GM23248 (cell line): ENCODE data around the gene TES. TPM values are rescaled to one million over a fixed set of nuclear protein-coding genes. Genes with fewer than 3 reads are reported as not detected.
A peak's percentile ranks its signal among the peaks of the same experiment; 100 is the strongest.

ENCODE experiments used
- DNase-seq: peaks from one replicate; pipeline ENCODE4 v3.0.0-alpha.2; 2015
- H2AFZ ChIP-seq: fragments of 200-600 bp; sonication (generic); 2 replicates; pipeline ENCODE4 v1.6.1; 2016; ENCODE audit warnings: antibody characterized with exemption
- H3F3A ChIP-seq: fragments of 200-600 bp; sonication (generic); 2 replicates; pipeline ENCODE4 v1.6.1; 2016; ENCODE audit warnings: mild to moderate bottlenecking, antibody characterized with exemption, mixed run types; ENCODE audit not compliant: insufficient read depth
- H3K27ac ChIP-seq: fragments of 200-600 bp; sonication (generic); 2 replicates; pipeline ENCODE4 v1.5.1; 2016; ENCODE audit warnings: mild to moderate bottlenecking
- H3K27me3 ChIP-seq: fragments of 200-600 bp; sonication (generic); replicated peaks from 2 replicates; pipeline ENCODE4 v1.6.1; 2016; ENCODE audit warnings: mild to moderate bottlenecking; ENCODE audit not compliant: insufficient read depth
- H3K36me3 ChIP-seq: fragments of 200-600 bp; sonication (generic); 2 replicates; pipeline ENCODE4 v1.6.1; 2016; ENCODE audit warnings: low read depth, mild to moderate bottlenecking
- H3K4me1 ChIP-seq: fragments of 200-600 bp; sonication (generic); 2 replicates; pipeline ENCODE4 v1.6.1; 2016; ENCODE audit warnings: mild to moderate bottlenecking; ENCODE audit not compliant: insufficient read depth
- H3K4me2 ChIP-seq: fragments of 200-600 bp; sonication (generic); one replicate; pipeline ENCODE4 v1.6.1; 2016; ENCODE audit warnings: mild to moderate bottlenecking; ENCODE audit not compliant: unreplicated experiment
- H3K4me3 ChIP-seq: fragments of 200-600 bp; sonication (generic); 2 replicates; pipeline ENCODE4 v1.5.1; 2016; ENCODE audit warnings: mild to moderate bottlenecking
- H3K79me2 ChIP-seq: fragments of 200-600 bp; sonication (generic); 2 replicates; pipeline ENCODE4 v1.6.1; 2016; ENCODE audit warnings: mild to moderate bottlenecking; ENCODE audit not compliant: insufficient read depth
- H3K9ac ChIP-seq: fragments of 200-600 bp; sonication (generic); 2 replicates; pipeline ENCODE4 v1.6.1; 2016; ENCODE audit warnings: mild to moderate bottlenecking
- H3K9me2 ChIP-seq: fragments of 200-600 bp; sonication (generic); 2 replicates; pipeline ENCODE4 v1.6.1; 2016; ENCODE audit warnings: mixed run types, mild to moderate bottlenecking, moderate library complexity; ENCODE audit not compliant: insufficient read depth
- H3K9me3 ChIP-seq: fragments of 200-600 bp; sonication (generic); one replicate; pipeline ENCODE4 v1.6.1; 2017; ENCODE audit warnings: low read depth
- H4K20me1 ChIP-seq: fragments of 200-600 bp; sonication (generic); 2 replicates; pipeline ENCODE4 v1.6.0; 2016; ENCODE audit not compliant: insufficient read depth
- EZH2 ChIP-seq: fragments of 200-600 bp; sonication (generic); IDR thresholded peaks from 2 replicates; pipeline ENCODE4 v1.6.1; 2018; ENCODE audit warnings: antibody characterized with exemption, mild to moderate bottlenecking; ENCODE audit not compliant: insufficient read depth, poor library complexity, severe bottlenecking
- EZH2phosphoT487 ChIP-seq: fragments of 200-600 bp; sonication (generic); IDR thresholded peaks from 2 replicates; pipeline ENCODE4 v1.6.1; 2018; ENCODE audit warnings: antibody characterized with exemption, moderate library complexity, mild to moderate bottlenecking, low read depth; ENCODE audit not compliant: insufficient read depth
- WGBS, 2 experiments: methylation state at CpG; one replicate each; pipeline ENCODE4 v1.1.6; 2015 to 2017; ENCODE audit warnings: low lambda C conversion rate in 2 of 2, low coverage in 1 of 2; ENCODE audit errors: missing lambda C conversion rate in 2 of 2; 5-methylcytosine and 5-hydroxymethylcytosine counted together
- in situ Hi-C: fragments of 300-500 bp; cut with MboI; formaldehyde crosslinking; loops from 2 replicates; pipeline ENCODE4 v1.15.0; 2020
- polyA plus RNA-seq: library from polyadenylated mRNA; unstranded; fragments of >200 nt; fragmentation: Nextera tagmentation; extraction: Ambion mirVana; gene quantifications from 2 replicates; pipeline ENCODE4 v1.2.1, GENCODE V29; 2016
- total RNA-seq: library from RNA; depleted of rRNA; stranded (reverse); fragments of >200 nt; shearing (Covaris generic); gene quantifications from 2 replicates; pipeline ENCODE4 v1.2.3, GENCODE V29; 2014

Gene TES
- total and polyA plus RNA-seq, 2 experiments from 2014 or later, result 32.5 to 41.5 TPM

GRCh38 chr7:116164552-116165306 is 45.6 kb upstream of the TES start:
- Histone ChIP-seq H3K27ac (no peak overlapping the region), H4K20me1 (no peaks in the 10 kb centered on the region), H3K27me3 (no peaks in the 10 kb centered on the region), H3K4me2 (no peak overlapping the region), H3K36me3 (no peaks in the 10 kb centered on the region), H3K9me2 (no peaks in the 10 kb centered on the region), H3K79me2 (no peaks in the 10 kb centered on the region), H3K4me3 (no peak overlapping the region), H3F3A (peaks cover 21% of the 10 kb centered on the region), H3K4me1 (peaks cover 19% of the 10 kb centered on the region), H3K9me3 (no peaks in the 10 kb centered on the region), H3K9ac (no peak overlapping the region), H2AFZ (no peak overlapping the region)
- WGBS, 2 experiments, result 72 to 84% methylated on average over 2 of the region's 2 CpGs
- DNase-seq, result peak; percentile 24
- in situ Hi-C loops, result no loop called here
- TF ChIP-seq EZH2phosphoT487, result no peak
- no peak for TF ChIP-seq EZH2

GRCh38 chr7:116165717-116166116 is 44.6 kb upstream of the TES start:
- Histone ChIP-seq H4K20me1 (no peaks in the 10 kb centered on the region), H3F3A (peaks cover 21% of the 10 kb centered on the region), H3K9ac (no peak overlapping the region), H3K9me3 (no peaks in the 10 kb centered on the region), H3K36me3 (no peaks in the 10 kb centered on the region), H3K79me2 (no peaks in the 10 kb centered on the region), H3K4me2 (no peak overlapping the region), H3K27ac (no peak overlapping the region), H3K9me2 (no peaks in the 10 kb centered on the region), H3K4me1 (peaks cover 29% of the 10 kb centered on the region), H3K27me3 (no peaks in the 10 kb centered on the region), H3K4me3 (no peak overlapping the region), H2AFZ (no peak overlapping the region)
- in situ Hi-C loops, result no loop called here
- WGBS, 2 experiments, result 75 to 83% methylated on average over 2 of the region's 2 CpGs
- no peak for TF ChIP-seq EZH2
- no peak for TF ChIP-seq EZH2phosphoT487
- DNase-seq, result no peak

- H3K9ac ChIP-seq, result no peak overlapping the region
- no peaks in the 10 kb centered on the region for H3K36me3 ChIP-seq
- H3K79me2 ChIP-seq, result no peaks in the 10 kb centered on the region
- no peak for TF ChIP-seq EZH2phosphoT487
- H3K27ac ChIP-seq, result no peak overlapping the region
- in situ Hi-C loops, result no loop called here
- no peaks in the 10 kb centered on the region for H3K9me3 ChIP-seq
- no peak overlapping the region for H2AFZ ChIP-seq
- no peaks in the 10 kb centered on the region for H3K27me3 ChIP-seq
- H3F3A ChIP-seq, result peaks cover 21% of the 10 kb centered on the region
- no peak overlapping the region for H3K4me3 ChIP-seq
- peak; percentile 18 for DNase-seq
- WGBS, 2 experiments, result 74 to 82% methylated on average over 2 of the region's 2 CpGs
- peaks cover 32% of the 10 kb centered on the region for H3K4me1 ChIP-seq
- H4K20me1 ChIP-seq, result no peaks in the 10 kb centered on the region
- no peak overlapping the region for H3K4me2 ChIP-seq
- no peaks in the 10 kb centered on the region for H3K9me2 ChIP-seq
Measured at GRCh38 chr7:116166156-116166555, 44.2 kb upstream of the TES start.

- no peaks in the 10 kb centered on the region for H3K36me3 ChIP-seq
- TF ChIP-seq EZH2phosphoT487 (no peak), EZH2 (no peak)
- no peaks in the 10 kb centered on the region for H3K27me3 ChIP-seq
- no peak overlapping the region for H3K4me3 ChIP-seq
- no peaks in the 10 kb centered on the region for H3K79me2 ChIP-seq
- H3K9me3 ChIP-seq, result no peaks in the 10 kb centered on the region
- in situ Hi-C loops, result no loop called here
- no peak overlapping the region for H3K9ac ChIP-seq
- peaks cover 32% of the 10 kb centered on the region for H3K4me1 ChIP-seq
- no peak overlapping the region for H2AFZ ChIP-seq
- no peaks in the 10 kb centered on the region for H4K20me1 ChIP-seq
- WGBS, 2 experiments, result 98 to 100% methylated on average over 4 of the region's 4 CpGs
- peaks cover 21% of the 10 kb centered on the region for H3F3A ChIP-seq
- H3K4me2 ChIP-seq, result no peak overlapping the region
- no peaks in the 10 kb centered on the region for H3K9me2 ChIP-seq
- DNase-seq, result no peak
- no peak overlapping the region for H3K27ac ChIP-seq
Measured at GRCh38 chr7:116167177-116167576, 43.2 kb upstream of the TES start.
